HCT116 (cell line): ENCODE results near the gene C4orf54.

ENCODE experiments used
- CEBPB ChIP-seq: IDR thresholded peaks from 2 replicates; pipeline ENCODE4 v1.6.1; 2012; ENCODE audit warnings: low read depth
- EGR1 ChIP-seq: IDR thresholded peaks from 2 replicates; pipeline ENCODE4 v1.6.1; 2012; ENCODE audit warnings: low read depth
- EZH2phosphoT487 ChIP-seq: fragments of 200-600 bp; IDR thresholded peaks from 2 replicates; pipeline ENCODE4 v1.6.1; 2018; ENCODE audit warnings: antibody characterized with exemption, borderline replicate concordance
- JUND ChIP-seq: IDR thresholded peaks from 2 replicates; pipeline ENCODE4 v1.6.1; 2012
- POLR2A ChIP-seq: IDR thresholded peaks from 2 replicates; pipeline ENCODE4 v1.7.0; 2011; ENCODE audit warnings: borderline replicate concordance; ENCODE audit not compliant: insufficient read depth, insufficient read length; ENCODE audit errors: extremely low read depth
- POLR2AphosphoS5 ChIP-seq: IDR thresholded peaks from 2 replicates; pipeline ENCODE4 v1.6.1; 2011; ENCODE audit warnings: mild to moderate bottlenecking, low read depth, low read length, moderate library complexity
- RAD21 ChIP-seq: IDR thresholded peaks from 2 replicates; pipeline ENCODE4 v1.6.1; 2012; ENCODE audit warnings: low read depth, mild to moderate bottlenecking
- SIN3A ChIP-seq: IDR thresholded peaks from 2 replicates; pipeline ENCODE4 v1.6.1; 2012; ENCODE audit warnings: low read depth
- SP1 ChIP-seq: IDR thresholded peaks from 2 replicates; pipeline ENCODE4 v1.6.1; 2012; ENCODE audit warnings: low read depth
- SRF ChIP-seq: IDR thresholded peaks from 2 replicates; pipeline ENCODE4 v1.6.1; 2012; ENCODE audit warnings: low read depth
- YY1 ChIP-seq: IDR thresholded peaks from 2 replicates; pipeline ENCODE4 v1.6.1; 2011; ENCODE audit warnings: low read length, low read depth, moderate library complexity, mild to moderate bottlenecking; ENCODE audit not compliant: insufficient replicate concordance; ENCODE audit errors: extremely low read depth
- ZNF274 ChIP-seq: fragments of 200-500 bp; sonication (Bioruptor generic); IDR thresholded peaks from 2 replicates; pipeline ENCODE4 v1.6.1; 2014; ENCODE audit warnings: mild to moderate bottlenecking, low read depth, low read length, inconsistent platforms
- TF ChIP-seq, protein P1 (sequence below), 3 experiments: fragments of 200-600 bp in 1 of 3; sonication (generic) in 1 of 3; IDR thresholded peaks in 2 of 3; conservative IDR thresholded peaks in 1 of 3; 2 replicates each; pipeline ENCODE4 v1.5.1; 2012 to 2017; ENCODE audit warnings: low read depth in 2 of 3, low read length in 2 of 3, antibody characterized with exemption in 1 of 3, borderline replicate concordance in 1 of 3, control low read depth in 1 of 3, mild to moderate bottlenecking in 1 of 3, mixed read lengths in 1 of 3, mixed run types in 1 of 3, moderate library complexity in 1 of 3; ENCODE audit not compliant: insufficient read depth in 1 of 3
- TF ChIP-seq, protein P2 (sequence below): IDR thresholded peaks from 2 replicates; pipeline ENCODE4 v1.6.1; 2011; ENCODE audit warnings: mild to moderate bottlenecking, low read length, moderate library complexity; ENCODE audit not compliant: insufficient replicate concordance; ENCODE audit errors: extremely low read depth

DNA sequence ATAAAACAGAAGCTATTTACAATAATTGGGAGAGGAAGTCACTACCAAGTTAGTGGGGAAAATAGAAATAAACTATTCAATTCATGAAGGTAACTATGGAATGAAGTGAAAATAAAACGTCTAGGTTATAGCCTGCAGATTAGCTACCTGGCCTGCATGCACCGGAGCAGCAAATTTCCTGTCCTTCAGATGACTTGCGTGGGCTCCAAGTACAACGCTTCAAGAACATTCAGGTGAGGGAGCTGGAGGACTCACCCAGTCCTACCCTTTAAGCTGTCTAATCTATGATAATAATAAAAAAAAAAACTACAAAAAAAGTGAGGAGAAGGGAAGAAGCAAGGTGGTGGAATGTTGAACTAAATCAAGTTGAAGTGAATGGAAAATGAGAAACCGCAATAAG, 13.2 kb downstream of the C4orf54 start:
- TF ChIP-seq, protein P1, sequence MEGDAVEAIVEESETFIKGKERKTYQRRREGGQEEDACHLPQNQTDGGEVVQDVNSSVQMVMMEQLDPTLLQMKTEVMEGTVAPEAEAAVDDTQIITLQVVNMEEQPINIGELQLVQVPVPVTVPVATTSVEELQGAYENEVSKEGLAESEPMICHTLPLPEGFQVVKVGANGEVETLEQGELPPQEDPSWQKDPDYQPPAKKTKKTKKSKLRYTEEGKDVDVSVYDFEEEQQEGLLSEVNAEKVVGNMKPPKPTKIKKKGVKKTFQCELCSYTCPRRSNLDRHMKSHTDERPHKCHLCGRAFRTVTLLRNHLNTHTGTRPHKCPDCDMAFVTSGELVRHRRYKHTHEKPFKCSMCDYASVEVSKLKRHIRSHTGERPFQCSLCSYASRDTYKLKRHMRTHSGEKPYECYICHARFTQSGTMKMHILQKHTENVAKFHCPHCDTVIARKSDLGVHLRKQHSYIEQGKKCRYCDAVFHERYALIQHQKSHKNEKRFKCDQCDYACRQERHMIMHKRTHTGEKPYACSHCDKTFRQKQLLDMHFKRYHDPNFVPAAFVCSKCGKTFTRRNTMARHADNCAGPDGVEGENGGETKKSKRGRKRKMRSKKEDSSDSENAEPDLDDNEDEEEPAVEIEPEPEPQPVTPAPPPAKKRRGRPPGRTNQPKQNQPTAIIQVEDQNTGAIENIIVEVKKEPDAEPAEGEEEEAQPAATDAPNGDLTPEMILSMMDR (IDR thresholded peaks at IDR 0.05 in 2 of 3, conservative IDR thresholded peaks at IDR 0.05 in 1 of 3; ENCODE audit: borderline replicate concordance in 1 of 3, insufficient read depth in 1 of 3, low read depth in 2 of 3, low read length in 2 of 3): no peak
- no peak for TF ChIP-seq POLR2AphosphoS5
- no peak for TF ChIP-seq RAD21
- TF ChIP-seq SIN3A: no peak
- TF ChIP-seq ZNF274: no peak
- TF ChIP-seq, protein P2, sequence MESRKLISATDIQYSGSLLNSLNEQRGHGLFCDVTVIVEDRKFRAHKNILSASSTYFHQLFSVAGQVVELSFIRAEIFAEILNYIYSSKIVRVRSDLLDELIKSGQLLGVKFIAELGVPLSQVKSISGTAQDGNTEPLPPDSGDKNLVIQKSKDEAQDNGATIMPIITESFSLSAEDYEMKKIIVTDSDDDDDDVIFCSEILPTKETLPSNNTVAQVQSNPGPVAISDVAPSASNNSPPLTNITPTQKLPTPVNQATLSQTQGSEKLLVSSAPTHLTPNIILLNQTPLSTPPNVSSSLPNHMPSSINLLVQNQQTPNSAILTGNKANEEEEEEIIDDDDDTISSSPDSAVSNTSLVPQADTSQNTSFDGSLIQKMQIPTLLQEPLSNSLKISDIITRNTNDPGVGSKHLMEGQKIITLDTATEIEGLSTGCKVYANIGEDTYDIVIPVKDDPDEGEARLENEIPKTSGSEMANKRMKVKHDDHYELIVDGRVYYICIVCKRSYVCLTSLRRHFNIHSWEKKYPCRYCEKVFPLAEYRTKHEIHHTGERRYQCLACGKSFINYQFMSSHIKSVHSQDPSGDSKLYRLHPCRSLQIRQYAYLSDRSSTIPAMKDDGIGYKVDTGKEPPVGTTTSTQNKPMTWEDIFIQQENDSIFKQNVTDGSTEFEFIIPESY: no peak
- no peak for TF ChIP-seq EGR1
- no peak for TF ChIP-seq POLR2A
- no peak for TF ChIP-seq EZH2phosphoT487
- no peak for TF ChIP-seq JUND
- no peak for TF ChIP-seq SP1
- no peak for TF ChIP-seq CEBPB
- no peak for TF ChIP-seq SRF
- no peak for TF ChIP-seq YY1
